NK-92 treated with Interleukin-12 subunit alpha and Interleukin-12 subunit beta, amount 100 ng/mL, for 24 hours (cell line): ENCODE data around the gene LAMA4.
A peak's percentile ranks its signal among the peaks of the same experiment; 100 is the strongest.
"Not testable (repeated sequence)": the region's sequence is repeated elsewhere in the genome, so short reads cannot be mapped to it uniquely, and the experiment has no call there.

ENCODE experiments used
- DNase-seq: peaks from one replicate; lab custom pipeline; 2025; lab: John Stamatoyannopoulos, UW

The LAMA4 gene

GRCh38 chr6:112144145-112144926, 110.0 kb downstream of the LAMA4 start:
- no peak for DNase-seq

DNA sequence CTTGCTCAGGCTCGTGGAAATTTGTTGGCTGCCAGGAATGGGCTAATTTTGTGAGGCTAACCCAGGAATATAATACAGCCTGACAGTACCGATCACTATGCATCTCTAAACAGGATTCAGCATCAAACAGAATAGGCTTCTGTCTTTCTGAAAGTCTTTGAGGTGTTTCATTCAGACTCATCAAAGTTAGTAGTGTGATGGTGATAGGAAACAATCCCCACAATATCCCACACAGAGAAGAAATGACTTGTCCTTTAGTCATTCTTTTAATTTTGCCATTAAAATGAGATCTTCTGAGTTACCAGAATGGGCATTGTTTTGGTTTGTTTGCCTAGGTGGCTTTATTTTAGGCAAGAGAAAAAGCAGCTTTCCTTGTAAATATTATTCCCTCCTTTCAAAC, 112.7 kb downstream of the LAMA4 start:
- no peak for DNase-seq

GRCh38 chr6:112139052-112139451, 115.3 kb downstream of the LAMA4 start:
- no peak for DNase-seq

GRCh38 chr6:112130878-112131277, 123.5 kb downstream of the LAMA4 start:
- DNase-seq, result no peak

DNA sequence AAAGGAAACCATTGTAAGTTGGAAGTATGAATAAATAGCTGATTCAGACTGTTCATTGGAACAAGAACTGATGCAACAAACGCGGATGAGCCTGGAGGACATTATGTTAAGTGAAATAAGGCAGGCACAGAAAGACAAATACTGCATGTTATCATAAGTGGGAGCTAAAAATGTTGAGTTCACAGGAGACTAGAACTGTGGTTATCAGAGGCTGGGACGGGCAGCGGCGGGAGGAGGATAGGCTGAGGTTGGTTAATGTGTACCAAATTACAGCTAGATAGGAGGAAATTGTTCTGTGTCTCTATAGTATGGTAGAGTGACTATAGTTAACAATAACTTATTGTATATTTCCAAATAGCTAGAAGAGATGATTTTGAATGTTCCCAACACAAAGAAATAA, 126.2 kb downstream of the LAMA4 start:
- DNase-seq, result no peak

GRCh38 chr6:112123982-112124381, 130.4 kb downstream of the LAMA4 start:
- no peak for DNase-seq

- DNase-seq, result no peak
Observed at GRCh38 chr6:112122756-112123155, 131.6 kb downstream of the LAMA4 start.

GRCh38 chr6:112118034-112118433, 136.3 kb downstream of the LAMA4 start:
- DNase-seq, result no peak

GRCh38 chr6:112117554-112117953, 136.8 kb downstream of the LAMA4 start:
- DNase-seq, result no peak

GRCh38 chr6:112116221-112116620, 138.1 kb downstream of the LAMA4 start:
- DNase-seq, result no peak

DNA sequence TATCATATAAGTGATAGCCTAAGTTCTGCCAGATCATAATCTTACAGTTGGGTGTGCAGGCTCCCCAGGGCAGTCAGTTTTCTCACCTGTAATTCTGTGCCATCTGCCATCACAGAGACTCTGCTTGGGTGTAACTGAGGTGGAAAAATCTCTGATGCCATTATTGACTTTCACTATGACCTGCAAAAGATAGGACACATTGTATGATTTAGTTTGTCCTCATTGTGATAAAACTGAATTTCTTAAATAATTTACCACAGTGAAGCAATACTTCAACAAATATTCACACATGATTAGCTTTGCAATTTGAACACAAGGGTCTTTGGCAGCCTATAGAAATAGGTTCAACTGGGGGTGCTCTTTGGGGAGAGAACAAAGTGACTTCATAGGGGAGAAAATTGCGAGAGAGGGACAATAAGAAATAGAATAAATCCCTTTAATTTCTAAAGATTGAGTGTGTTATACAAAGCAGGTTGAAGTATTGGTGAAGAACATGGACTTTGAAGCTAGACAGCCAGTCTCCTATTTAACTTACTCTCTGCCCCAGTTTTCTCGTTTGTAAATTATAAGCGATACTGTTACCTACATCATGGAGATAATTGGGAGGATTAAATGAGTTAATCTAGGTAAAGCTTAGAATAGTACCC, 139.7 kb downstream of the LAMA4 start:
- DNase-seq, result no peak

DNA sequence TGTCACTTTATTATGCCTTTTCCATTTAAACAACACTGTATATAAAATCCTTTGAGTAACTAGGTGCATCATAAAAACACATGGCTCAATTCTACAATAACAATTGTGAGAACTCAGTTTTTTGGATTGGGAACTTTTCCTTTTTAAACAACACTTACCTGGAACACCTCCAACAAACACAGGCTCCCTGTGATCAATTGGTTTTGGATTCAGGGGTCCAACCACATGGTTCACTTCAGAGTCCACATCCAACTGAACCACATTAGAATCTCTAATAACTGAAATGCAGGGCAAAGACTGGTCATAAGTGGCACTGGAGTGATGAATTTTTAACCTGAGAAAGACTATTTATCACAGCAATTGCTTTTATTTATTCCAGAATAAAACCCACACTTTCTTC, 140.4 kb downstream of the LAMA4 start:
- DNase-seq, result no peak

- DNase-seq, result no peak
Observed at GRCh38 chr6:112113431-112113830, 140.9 kb downstream of the LAMA4 start.

GRCh38 chr6:112109262-112109661, 145.1 kb downstream of the LAMA4 start:
- DNase-seq, result no peak

DNA sequence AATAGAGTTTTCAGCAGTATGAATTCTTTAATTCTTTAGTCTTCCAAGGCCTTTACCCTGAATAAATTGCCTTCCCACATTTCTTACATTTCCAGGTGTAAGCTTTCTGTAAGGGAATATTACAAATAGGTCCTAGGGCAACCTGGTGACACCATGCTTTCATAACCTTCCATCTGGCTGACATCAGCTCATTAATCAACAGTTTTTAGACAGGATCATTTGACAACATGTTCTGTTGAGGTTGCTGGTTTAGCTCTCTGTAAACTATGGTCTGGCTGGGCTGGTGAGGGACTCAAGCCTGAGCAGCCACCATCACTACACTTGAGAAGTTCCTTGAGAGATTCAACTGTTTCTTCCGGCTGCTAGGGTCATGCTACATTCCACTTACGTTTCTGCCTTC, 147.8 kb downstream of the LAMA4 start:
- no peak for DNase-seq

GRCh38 chr6:112106026-112106425, 148.3 kb downstream of the LAMA4 start:
- not testable (repeated sequence) for DNase-seq

DNA sequence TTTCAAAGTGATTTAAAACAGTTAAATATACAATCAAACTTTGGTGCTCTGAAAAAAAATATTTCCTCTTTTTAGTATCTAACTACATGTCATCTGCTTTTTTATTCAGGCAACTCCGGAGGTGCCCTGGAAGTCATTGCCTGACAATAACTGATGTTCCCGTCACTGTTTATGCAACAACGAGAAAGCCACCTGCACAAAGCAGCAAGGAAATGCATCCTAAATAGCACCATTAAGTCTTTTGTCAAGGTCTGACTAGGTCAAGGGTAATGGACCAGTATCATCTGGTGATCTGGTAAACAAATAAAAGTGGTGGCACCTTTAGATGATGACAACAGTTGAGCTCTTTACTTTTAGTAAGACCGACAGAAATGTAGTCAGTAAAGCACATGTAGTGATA, 153.8 kb downstream of the LAMA4 start:
- no peak for DNase-seq

GRCh38 chr6:112096901-112097300, 157.5 kb downstream of the LAMA4 start:
- no peak for DNase-seq

DNA sequence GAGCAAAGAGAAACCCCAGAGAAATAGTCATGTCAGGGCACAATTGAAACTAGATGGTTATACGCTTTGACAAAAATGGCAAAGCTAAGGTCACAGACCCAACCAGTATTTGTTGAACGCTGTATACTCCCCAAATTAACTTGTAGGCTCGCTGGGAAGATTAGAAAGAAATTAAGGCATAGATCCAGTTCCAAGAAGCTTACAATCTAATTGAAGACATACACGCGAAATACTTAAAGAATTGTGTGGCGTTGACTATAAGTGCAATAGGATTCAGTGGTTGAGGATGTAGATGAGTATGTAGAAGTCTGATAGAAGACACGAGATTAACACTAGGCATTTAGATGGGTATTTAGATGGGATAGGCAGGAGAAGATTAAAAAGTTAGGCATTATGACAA, 166.5 kb downstream of the LAMA4 start:
- DNase-seq, result no peak

DNA sequence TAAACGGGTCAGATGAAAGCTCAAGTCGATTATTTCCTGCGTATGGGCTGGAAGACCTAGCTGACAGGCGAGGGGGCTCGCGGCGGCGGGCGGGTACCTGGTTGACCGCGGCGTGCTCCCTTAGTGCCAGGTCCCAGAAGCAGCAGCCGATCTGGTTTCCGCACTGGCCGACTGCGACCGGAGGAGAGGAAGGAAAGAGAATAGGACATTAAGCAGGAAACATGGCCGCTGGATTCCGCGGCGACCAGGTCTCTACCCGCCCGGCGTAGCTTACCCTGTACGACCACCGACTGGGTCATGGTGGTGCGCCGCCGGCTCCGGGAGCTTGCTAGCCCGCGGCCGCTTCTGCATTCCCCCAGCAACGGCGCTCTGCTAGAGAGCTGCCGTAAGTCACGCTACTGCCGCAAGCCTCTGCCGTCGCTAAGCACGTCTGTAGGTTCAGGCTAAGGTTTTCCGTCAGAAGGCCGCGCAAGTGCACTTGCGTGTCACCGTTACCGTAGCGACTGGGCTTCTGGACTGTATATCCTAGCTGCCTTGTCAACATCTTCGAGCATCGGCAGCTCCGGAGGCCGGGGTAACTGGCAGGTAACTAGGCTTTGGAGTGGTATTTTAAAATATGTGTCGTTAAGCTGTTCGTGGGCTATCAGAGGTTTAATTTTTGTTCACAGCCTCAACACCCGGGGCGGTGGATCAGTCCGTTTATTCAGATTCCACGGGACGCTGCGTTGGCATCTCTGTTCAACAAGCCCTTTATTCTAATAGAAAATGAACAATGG, 167.0 kb downstream of the LAMA4 start, which contains the start of the genes FAM229B and TUBE1:
Gene FAM229B (plus strand): TSS at position 456 of the 776 bp plus-strand sequence. CDS start 11,693 bp downstream, outside the sequence.
Gene TUBE1 (minus strand): TSS at position 347 of the 776 bp plus-strand sequence. CDS start 48 bp downstream, at position 299.
- DNase-seq, result peak; percentile 87

- DNase-seq, result no peak
Observed at GRCh38 chr6:112086744-112087135, 167.6 kb downstream of the LAMA4 start.

DNA sequence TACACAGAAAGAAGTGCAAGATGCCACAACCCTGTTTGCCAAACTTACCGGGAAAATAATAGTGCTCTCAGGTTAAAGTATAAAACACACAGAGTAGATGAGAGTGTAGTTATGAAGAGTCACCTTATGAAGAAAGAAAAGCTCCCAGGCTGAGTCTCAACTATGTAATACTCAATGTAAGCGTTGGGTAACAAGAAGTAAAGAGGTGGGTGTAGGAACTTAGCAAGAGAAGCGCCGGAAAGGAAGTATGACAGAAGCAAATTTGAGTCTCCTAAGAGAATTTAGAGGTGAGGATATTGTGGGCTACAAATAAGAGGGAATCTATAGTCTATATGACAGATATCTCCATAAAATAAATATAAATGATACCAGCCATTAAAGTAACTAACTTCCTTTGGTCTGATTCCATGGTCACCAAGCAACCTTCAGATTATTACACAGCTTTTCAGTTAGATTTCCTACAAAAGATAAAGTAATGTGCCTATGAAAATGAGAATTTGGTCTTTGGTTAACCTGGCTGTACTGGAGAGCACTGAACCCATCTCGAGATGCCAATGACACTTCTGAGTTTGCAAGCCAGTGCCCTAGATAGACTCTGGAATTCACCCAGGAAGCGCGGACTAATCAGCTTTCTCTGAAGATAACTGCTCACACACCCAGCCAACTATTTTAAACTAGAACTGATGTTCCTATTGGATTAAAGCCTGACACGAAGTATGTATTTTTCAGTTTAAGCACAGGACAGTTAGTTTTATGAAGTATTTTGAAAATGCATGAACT, 168.9 kb downstream of the LAMA4 start:
- no peak for DNase-seq
